ENCODE results near the gene LECT2.

- TF ChIP-seq CTCF (conservative IDR thresholded peaks at IDR 0.05; ENCODE audit: low read depth, low read length) (no peak), EZH2phosphoT487 (IDR thresholded peaks at IDR 0.05; ENCODE audit: borderline replicate concordance, low read length) (no peak)
These were observed 34.6 kb downstream of the LECT2 start for GRCh38 chr5:135920199-135920598.

All from PC-3 (cell line).